Trophoblast cell (in vitro differentiated cells and primary cell): ENCODE data around the gene PPIF.

Experiments
- DNase-seq, 2 donors: peaks; one replicate each; pipeline ENCODE4 v3.0.0-alpha.2; 2016
- H2AFZ ChIP-seq: 2 replicates; pipeline ENCODE4 v1.6.1; 2013; ENCODE audit warnings: low read length, moderate library complexity, mild to moderate bottlenecking; ENCODE audit not compliant: insufficient read depth, poor library complexity
- H2AK5ac ChIP-seq: 2 replicates; pipeline ENCODE4 v1.6.1; 2013; ENCODE audit warnings: mild to moderate bottlenecking, low read length
- H2BK120ac ChIP-seq: 2 replicates; pipeline ENCODE4 v1.6.1; 2013; ENCODE audit warnings: low read length, mild to moderate bottlenecking, moderate library complexity; ENCODE audit not compliant: insufficient read depth, poor library complexity
- H2BK12ac ChIP-seq: 2 replicates; pipeline ENCODE4 v1.6.1; 2013; ENCODE audit warnings: mild to moderate bottlenecking, low read length, moderate library complexity
- H2BK5ac ChIP-seq: 2 replicates; pipeline ENCODE4 v1.6.1; 2013; ENCODE audit warnings: low read length, low read depth, moderate library complexity, mild to moderate bottlenecking; ENCODE audit not compliant: poor library complexity
- H3K14ac ChIP-seq: 2 replicates; pipeline ENCODE4 v1.6.1; 2013; ENCODE audit warnings: mild to moderate bottlenecking, low read length
- H3K18ac ChIP-seq: 2 replicates; pipeline ENCODE4 v1.6.1; 2013; ENCODE audit warnings: mild to moderate bottlenecking, low read length
- H3K23ac ChIP-seq: 2 replicates; pipeline ENCODE4 v1.6.1; 2013; ENCODE audit warnings: low read length
- H3K27ac ChIP-seq: 2 replicates; pipeline ENCODE4 v1.5.1; 2013; ENCODE audit warnings: low read depth, mild to moderate bottlenecking, inconsistent platforms, low read length, moderate library complexity
- H3K27me3 ChIP-seq: 2 replicates; pipeline ENCODE4 v1.6.1; 2013; ENCODE audit warnings: inconsistent platforms, mild to moderate bottlenecking, low read length, moderate library complexity; ENCODE audit not compliant: insufficient read depth
- H3K36me3 ChIP-seq, 2 experiments: 1 replicate in 1 of 2; 2 replicates in 1 of 2; pipeline ENCODE4 v1.6.1; 2013; ENCODE audit warnings: low read length in 2 of 2, mild to moderate bottlenecking in 2 of 2, moderate library complexity in 1 of 2; ENCODE audit not compliant: insufficient read depth in 2 of 2, control insufficient read depth in 1 of 2
- H3K4ac ChIP-seq: 2 replicates; pipeline ENCODE4 v1.6.1; 2013; ENCODE audit warnings: low read depth, mild to moderate bottlenecking, low read length, moderate library complexity
- H3K4me1 ChIP-seq, 2 experiments: 1 replicate in 1 of 2; 2 replicates in 1 of 2; pipeline ENCODE4 v1.6.1; 2013; ENCODE audit warnings: low read length in 2 of 2, mild to moderate bottlenecking in 2 of 2, moderate library complexity in 1 of 2; ENCODE audit not compliant: insufficient read depth in 2 of 2, control insufficient read depth in 1 of 2
- H3K4me2 ChIP-seq: 2 replicates; pipeline ENCODE4 v1.6.1; 2013; ENCODE audit warnings: inconsistent platforms, mild to moderate bottlenecking, low read length, moderate library complexity
- H3K4me3 ChIP-seq: 2 replicates; pipeline ENCODE4 v1.5.1; 2013; ENCODE audit warnings: mild to moderate bottlenecking, low read depth, low read length, inconsistent platforms
- H3K79me1 ChIP-seq: one replicate; pipeline ENCODE4 v1.6.1; 2013; ENCODE audit warnings: low read length
- H3K79me2 ChIP-seq: 2 replicates; pipeline ENCODE4 v1.6.1; 2013; ENCODE audit warnings: low read length, mild to moderate bottlenecking; ENCODE audit not compliant: control insufficient read depth, insufficient read depth, poor library complexity
- H3K9ac ChIP-seq: 2 replicates; pipeline ENCODE4 v1.6.1; 2013; ENCODE audit warnings: mild to moderate bottlenecking, low read length
- H3K9me3 ChIP-seq: 2 replicates; pipeline ENCODE4 v1.6.1; 2013; ENCODE audit warnings: low read depth, mild to moderate bottlenecking, control low read depth, inconsistent platforms, low read length; ENCODE audit not compliant: insufficient read depth
- H4K12ac ChIP-seq: 2 replicates; pipeline ENCODE4 v1.6.1; 2013; ENCODE audit warnings: low read depth, mild to moderate bottlenecking, low read length, moderate library complexity
- H4K8ac ChIP-seq: 2 replicates; pipeline ENCODE4 v1.6.1; 2013; ENCODE audit warnings: low read depth, mild to moderate bottlenecking, low read length, moderate library complexity
- H4K91ac ChIP-seq: one replicate; pipeline ENCODE4 v1.6.1; 2013; ENCODE audit warnings: low read depth, mild to moderate bottlenecking, low read length, moderate library complexity
- WGBS: extraction: QIAGEN DNeasy Blood & Tissue Kit; methylation state at CpG from one replicate; pipeline ENCODE4 v1.1.7; 2013; ENCODE audit warnings: missing lambda C conversion rate; ENCODE audit not compliant: insufficient read length, insufficient coverage; ENCODE audit errors: extremely low coverage; 5-methylcytosine and 5-hydroxymethylcytosine counted together

The PPIF gene

GRCh38 chr10:79359816-79360498 lies 12.7 kb downstream of the PPIF start:
- Histone ChIP-seq H4K91ac (no peak overlapping the region), H2BK5ac (no peak overlapping the region), H3K79me1 (no peaks in the 10 kb centered on the region), H3K36me3 (peaks cover 0 to 2% of the 10 kb centered on the region in 2 experiments), H4K12ac (no peak overlapping the region), H3K4me2 (no peak overlapping the region), H3K23ac (no peak overlapping the region), H3K9me3 (no peaks in the 10 kb centered on the region), H3K27me3 (no peaks in the 10 kb centered on the region), H2AK5ac (no peak overlapping the region), H3K9ac (no peak overlapping the region), H3K14ac (no peak overlapping the region), H2BK12ac (no peak overlapping the region), H2AFZ (no peak overlapping the region), H4K8ac (no peak overlapping the region), H3K4me3 (no peak overlapping the region), H3K18ac (no peak overlapping the region), H3K27ac (no peak overlapping the region), H2BK120ac (no peak overlapping the region), H3K4ac (no peak overlapping the region), H3K79me2 (no peaks in the 10 kb centered on the region), H3K4me1 (no peaks in the 10 kb centered on the region)
- no peak for DNase-seq
- WGBS: no CpG with 5 or more reads among the region's 6 CpGs

- H3K27ac ChIP-seq: no peak overlapping the region
- H2AK5ac ChIP-seq: no peak overlapping the region
- H3K4me1 ChIP-seq: no peaks in the 10 kb centered on the region
- H2BK12ac ChIP-seq: no peak overlapping the region
- H3K79me1 ChIP-seq: no peaks in the 10 kb centered on the region
- H3K9ac ChIP-seq: no peak overlapping the region
- H3K36me3 ChIP-seq: no peaks in the 10 kb centered on the region
- H3K14ac ChIP-seq: no peak overlapping the region
- no peak overlapping the region for H3K4ac ChIP-seq
- H3K4me3 ChIP-seq: no peak overlapping the region
- WGBS: no CpG with 5 or more reads among the region's 5 CpGs
- H3K23ac ChIP-seq: no peak overlapping the region
- H3K9me3 ChIP-seq: no peaks in the 10 kb centered on the region
- no peak overlapping the region for H4K8ac ChIP-seq
- no peaks in the 10 kb centered on the region for H3K27me3 ChIP-seq
- H4K91ac ChIP-seq: no peak overlapping the region
- no peak overlapping the region for H4K12ac ChIP-seq
- no peak for DNase-seq
- H2AFZ ChIP-seq: no peak overlapping the region
- no peaks in the 10 kb centered on the region for H3K79me2 ChIP-seq
- H3K4me2 ChIP-seq: no peak overlapping the region
- no peak overlapping the region for H2BK5ac ChIP-seq
- H2BK120ac ChIP-seq: no peak overlapping the region
- H3K18ac ChIP-seq: no peak overlapping the region
Measured at GRCh38 chr10:79360499-79361342, 13.5 kb downstream of the PPIF start.

- Histone ChIP-seq H3K79me1 (no peaks in the 10 kb centered on the region), H2AFZ (no peak overlapping the region), H4K12ac (no peak overlapping the region), H4K91ac (no peak overlapping the region), H2BK12ac (no peak overlapping the region), H3K4me1 (no peaks in the 10 kb centered on the region), H3K23ac (no peak overlapping the region), H3K9me3 (no peaks in the 10 kb centered on the region), H3K36me3 (no peaks in the 10 kb centered on the region), H4K8ac (no peak overlapping the region), H3K18ac (no peak overlapping the region), H3K27me3 (no peaks in the 10 kb centered on the region), H3K79me2 (no peaks in the 10 kb centered on the region), H2AK5ac (no peak overlapping the region), H3K4ac (no peak overlapping the region), H3K9ac (no peak overlapping the region), H3K4me2 (no peak overlapping the region), H2BK5ac (no peak overlapping the region), H3K4me3 (no peak overlapping the region), H2BK120ac (no peak overlapping the region), H3K14ac (no peak overlapping the region), H3K27ac (no peak overlapping the region)
- no CpG with 5 or more reads among the region's 4 CpGs for WGBS
- no peak for DNase-seq
Measured at GRCh38 chr10:79361726-79362397, 14.6 kb downstream of the PPIF start.

GRCh38 chr10:79367426-79368189 lies 20.3 kb downstream of the PPIF start:
- Histone ChIP-seq H2AFZ (no peak overlapping the region), H4K12ac (no peak overlapping the region), H4K8ac (no peak overlapping the region), H2BK5ac (no peak overlapping the region), H3K27ac (no peak overlapping the region), H3K9ac (no peak overlapping the region), H2BK120ac (no peak overlapping the region), H3K4me3 (no peak overlapping the region), H4K91ac (no peak overlapping the region), H2BK12ac (no peak overlapping the region), H3K9me3 (no peaks in the 10 kb centered on the region), H3K36me3 (no peaks in the 10 kb centered on the region), H3K23ac (no peak overlapping the region), H2AK5ac (no peak overlapping the region), H3K14ac (no peak overlapping the region), H3K79me2 (no peaks in the 10 kb centered on the region), H3K27me3 (no peaks in the 10 kb centered on the region), H3K4me1 (no peaks in the 10 kb centered on the region), H3K4me2 (no peak overlapping the region), H3K4ac (no peak overlapping the region), H3K79me1 (no peaks in the 10 kb centered on the region), H3K18ac (no peak overlapping the region)
- WGBS: no CpG with 5 or more reads among the region's 6 CpGs
- DNase-seq: peak in 1 of 2 donors; percentile 75
